Ammon's horn (tissue), 1 donor: ENCODE results near the gene MIEN1.
"Not testable (repeated sequence)": the region's sequence is repeated elsewhere in the genome, so short reads cannot be mapped to it uniquely, and the experiment has no call there.

Experiments
- DNase-seq: peaks from one replicate; pipeline ENCODE4 v3.0.0-alpha.2; 2016; ENCODE audit warnings: low spot score

MIEN1 gene

GRCh38 chr17:39755554-39756379 is 25.4 kb upstream of the MIEN1 start:
- DNase-seq: no peak

- DNase-seq: no peak
Measured at GRCh38 chr17:39754958-39755553, 24.7 kb upstream of the MIEN1 start.

DNA sequence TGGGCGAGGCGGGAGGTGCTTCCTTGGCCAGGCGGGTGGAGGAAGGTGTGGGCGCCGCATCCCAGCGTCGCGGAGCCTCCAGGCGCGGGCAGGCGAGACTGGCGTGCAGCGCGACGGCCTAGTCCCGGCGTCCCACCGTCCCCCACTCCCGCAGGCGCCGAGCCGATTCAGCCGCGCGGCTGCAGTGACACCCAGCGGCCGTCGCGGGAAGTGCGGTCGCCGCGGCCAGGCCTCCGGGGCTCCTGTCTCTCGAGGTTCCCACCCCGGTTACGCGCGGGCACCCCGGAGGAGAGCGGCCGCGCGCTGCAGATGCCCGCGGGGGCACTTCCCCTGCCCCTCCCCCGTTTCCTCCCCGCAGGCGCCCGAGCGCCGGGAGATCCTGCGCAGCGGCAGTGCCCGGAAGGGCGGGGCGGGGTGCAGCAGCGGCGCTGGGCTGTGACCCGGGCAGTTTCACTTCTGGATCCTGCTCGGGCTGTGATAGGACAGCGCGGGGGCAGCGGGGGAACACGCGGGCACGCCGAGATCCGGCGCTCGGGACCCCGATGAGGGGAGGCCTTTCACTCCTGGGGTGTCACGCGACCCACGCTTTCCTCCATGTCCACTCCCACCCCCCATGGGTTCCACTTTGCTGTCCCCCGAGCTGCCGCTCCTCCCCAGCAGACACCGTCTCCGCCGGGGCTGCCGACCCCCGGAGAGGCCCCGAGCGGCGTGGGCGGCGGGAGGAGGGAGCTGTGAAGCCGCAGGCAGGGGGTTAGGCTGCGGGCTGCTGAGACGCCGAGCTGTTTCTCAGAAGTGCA is 24.0 kb upstream of the MIEN1 start:
- DNase-seq: peak; percentile 84

DNA sequence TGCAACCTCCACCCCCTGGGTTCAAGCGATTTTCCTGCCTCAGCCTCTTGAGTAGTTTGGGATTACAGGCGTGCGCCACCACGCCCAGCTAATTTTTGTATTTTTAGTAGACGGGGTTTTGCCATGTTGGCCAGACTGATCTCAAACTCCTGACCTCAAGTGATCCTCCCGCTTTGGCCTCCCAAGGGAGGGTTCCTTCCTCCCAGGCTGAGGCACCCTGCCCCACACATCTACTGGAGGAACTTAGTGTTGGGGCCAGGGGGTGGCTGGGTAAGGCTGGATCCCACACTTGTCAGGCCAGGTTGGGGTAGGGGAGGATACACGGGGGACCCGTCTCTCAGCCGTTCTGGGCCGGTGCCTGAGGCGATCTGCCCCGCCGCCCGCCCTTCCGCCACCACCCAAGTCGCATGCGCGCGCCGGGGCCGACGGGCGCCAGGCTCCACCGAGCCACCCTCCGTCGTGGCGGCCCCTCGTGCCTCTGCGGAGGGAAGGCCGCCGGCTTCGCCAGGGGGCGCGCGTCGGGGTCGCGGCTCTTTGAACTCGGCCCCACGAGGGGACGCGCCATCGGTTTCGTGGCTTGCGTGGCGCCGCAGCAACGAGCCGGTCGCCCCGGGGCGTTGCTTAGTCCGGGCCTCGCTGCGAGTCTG is 23.3 kb upstream of the MIEN1 start:
- DNase-seq: no peak

- no peak for DNase-seq
Measured at GRCh38 chr17:39752241-39752881, 22.0 kb upstream of the MIEN1 start.

GRCh38 chr17:39751637-39752036 is 21.3 kb upstream of the MIEN1 start:
- no peak for DNase-seq

DNA sequence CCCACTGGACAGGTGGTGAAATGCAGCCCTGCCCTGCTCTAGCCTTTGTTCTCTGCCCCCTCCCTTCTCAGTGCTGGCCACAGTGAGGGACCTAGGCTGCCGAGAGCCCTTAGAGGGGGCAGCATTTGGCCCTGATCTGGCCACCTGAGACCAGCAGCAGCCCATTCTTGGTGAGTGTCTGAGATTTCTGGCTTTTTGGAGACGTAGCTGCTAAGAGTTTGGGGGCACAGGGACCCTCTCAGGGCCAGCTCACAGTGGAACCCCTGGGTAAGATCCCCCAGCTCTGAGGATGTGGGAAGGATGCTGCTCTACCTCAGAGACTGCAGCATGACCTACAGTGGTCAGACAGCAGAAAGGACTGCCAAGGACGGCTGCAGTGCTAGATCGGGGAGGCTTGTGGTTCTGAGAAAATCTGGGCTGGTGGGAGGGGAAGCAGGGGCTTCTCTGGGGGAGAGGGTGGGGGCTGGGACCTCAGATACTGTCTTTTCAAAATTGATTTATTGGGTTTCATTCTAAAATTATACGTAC is 20.7 kb upstream of the MIEN1 start:
- DNase-seq: no peak

- DNase-seq: no peak
Measured at GRCh38 chr17:39750131-39751015, 20.0 kb upstream of the MIEN1 start.

GRCh38 chr17:39748444-39749034 is 18.2 kb upstream of the MIEN1 start:
- DNase-seq: not testable (repeated sequence)

DNA sequence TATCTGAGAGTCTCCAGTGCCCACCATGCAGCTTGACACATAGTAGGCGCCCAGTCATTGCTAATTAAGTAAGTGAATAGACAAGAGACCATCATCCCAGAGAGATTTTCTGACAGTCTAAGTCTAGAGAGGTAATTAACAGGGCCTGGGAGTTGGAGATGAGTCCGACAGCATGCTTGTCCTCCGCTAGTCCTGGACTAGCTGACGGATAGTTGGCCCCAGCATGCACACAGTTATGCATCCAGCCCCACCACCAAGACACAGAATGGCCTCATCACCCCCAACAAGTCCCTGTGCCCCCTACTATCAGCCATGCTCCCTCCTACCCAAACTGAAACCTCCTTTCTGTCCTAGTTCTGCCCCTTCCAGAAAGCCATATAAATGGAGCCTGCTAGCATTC is 17.4 kb upstream of the MIEN1 start:
- DNase-seq: no peak

GRCh38 chr17:39746145-39746461 is 15.8 kb upstream of the MIEN1 start:
- no peak for DNase-seq

- no peak for DNase-seq
Measured at GRCh38 chr17:39745335-39746144, 15.2 kb upstream of the MIEN1 start.

DNA sequence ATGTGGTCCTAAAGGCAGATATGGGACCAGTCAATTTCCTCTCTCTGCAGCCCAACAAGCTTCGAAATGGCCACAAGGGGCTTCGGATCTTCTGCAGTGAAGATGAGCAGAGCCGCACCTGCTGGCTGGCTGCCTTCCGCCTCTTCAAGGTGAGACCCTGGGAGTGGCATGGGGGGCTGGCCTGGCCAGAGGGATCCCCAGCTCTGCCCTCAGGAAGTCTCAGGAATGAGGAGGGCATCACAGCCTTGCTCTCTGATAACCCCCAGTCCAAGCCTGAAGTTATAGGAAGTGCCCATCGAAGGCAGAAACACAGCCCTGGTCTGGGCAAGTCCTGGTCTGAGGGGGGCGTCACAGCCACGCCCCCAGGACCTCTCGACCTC is 14.5 kb upstream of the MIEN1 start:
- DNase-seq: no peak

- no peak for DNase-seq
Measured at GRCh38 chr17:39744075-39744835, 13.9 kb upstream of the MIEN1 start.

GRCh38 chr17:39742856-39743436 is 12.6 kb upstream of the MIEN1 start:
- DNase-seq: no peak

- DNase-seq: no peak
Measured at GRCh38 chr17:39742126-39742855, 12.0 kb upstream of the MIEN1 start.

GRCh38 chr17:39740357-39741111 is 10.2 kb upstream of the MIEN1 start:
- DNase-seq: no peak
